Nephron (organoid): ENCODE data around the gene POMGNT2.
"Not testable (repeated sequence)": the region's sequence is repeated elsewhere in the genome, so short reads cannot be mapped to it uniquely, and the experiment has no call there.

ENCODE experiments used
- H3K27ac Mint-ChIP-seq, 3 experiments: 2 replicates each; pipeline ENCODE4 v1.8.0; 2020; ENCODE audit warnings: mixed read lengths in 3 of 3, mild to moderate bottlenecking in 2 of 3, moderate library complexity in 1 of 3
- H3K27me3 Mint-ChIP-seq: 2 replicates; pipeline ENCODE4 v1.8.0; 2021; ENCODE audit warnings: low read depth, mild to moderate bottlenecking, moderate library complexity, mixed read lengths
- H3K36me3 Mint-ChIP-seq: 2 replicates; pipeline ENCODE4 v1.8.0; 2020; ENCODE audit warnings: low read depth, mixed read lengths
- H3K4me1 Mint-ChIP-seq: 2 replicates; pipeline ENCODE4 v1.8.0; 2020; ENCODE audit warnings: mixed read lengths
- H3K4me3 Mint-ChIP-seq, 3 experiments: 2 replicates each; pipeline ENCODE4 v1.8.0; 2020; ENCODE audit warnings: mild to moderate bottlenecking in 3 of 3, mixed read lengths in 3 of 3, moderate library complexity in 2 of 3
- H3K9me3 Mint-ChIP-seq: 2 replicates; pipeline ENCODE4 v1.8.0; 2020; ENCODE audit warnings: mixed read lengths
- TF ChIP-seq, protein P1 (sequence below), 3 experiments: fragments of 200-600 bp; sonication (generic); IDR thresholded peaks; one replicate each; pipeline ENCODE4 v1.5.0; 2021; ENCODE audit warnings: antibody characterized with exemption in 3 of 3; ENCODE audit not compliant: unreplicated experiment in 3 of 3

POMGNT2 gene

DNA sequence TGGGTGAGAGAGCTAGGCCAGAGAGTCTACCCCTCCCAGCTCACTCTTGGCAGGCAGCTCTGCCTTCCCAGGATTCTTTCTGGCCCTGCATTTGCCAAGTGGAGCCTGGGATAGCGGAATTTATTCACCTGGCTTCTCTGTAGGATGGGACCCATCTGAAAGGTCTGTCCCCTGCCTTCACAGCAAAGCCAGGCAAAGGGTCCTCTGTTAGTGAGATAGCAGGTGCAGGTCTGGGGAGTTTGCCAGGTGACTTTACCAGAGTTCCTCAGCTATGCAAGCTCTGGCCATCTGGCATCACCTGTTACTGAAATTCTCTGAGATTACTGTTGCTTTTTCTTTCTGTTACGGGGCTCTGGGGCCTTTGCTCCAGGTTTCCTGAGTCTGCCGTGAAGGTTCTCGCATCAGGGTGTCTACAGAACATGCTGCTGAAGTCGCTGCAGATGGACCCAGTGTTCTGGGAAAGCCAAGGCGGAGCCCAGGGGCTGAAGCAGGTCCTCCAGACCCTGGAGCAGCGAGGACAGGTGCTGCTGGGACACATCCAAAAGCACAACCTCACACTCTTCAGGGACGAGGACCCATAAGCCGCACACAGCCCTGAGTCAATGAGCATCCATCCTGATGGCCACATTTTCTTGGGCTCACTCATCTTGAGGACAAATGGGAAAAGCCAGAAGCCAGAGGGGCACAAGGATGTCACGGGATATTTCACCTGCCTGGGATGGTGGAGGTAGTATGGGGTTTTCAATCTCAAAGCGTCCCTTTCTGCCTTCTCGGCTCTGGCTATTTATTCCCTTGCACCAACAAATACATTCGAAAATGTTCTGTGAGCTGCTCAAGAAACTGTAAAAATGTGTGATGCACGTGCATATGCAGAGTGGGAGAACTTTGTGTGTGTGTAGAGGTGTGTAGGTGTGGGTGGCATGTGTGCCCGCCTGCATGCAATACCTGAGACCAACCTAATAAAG is 49.8 kb downstream of the POMGNT2 start:
- H3K4me1 Mint-ChIP-seq: no peaks in the 10 kb centered on the region
- TF ChIP-seq, protein P1, sequence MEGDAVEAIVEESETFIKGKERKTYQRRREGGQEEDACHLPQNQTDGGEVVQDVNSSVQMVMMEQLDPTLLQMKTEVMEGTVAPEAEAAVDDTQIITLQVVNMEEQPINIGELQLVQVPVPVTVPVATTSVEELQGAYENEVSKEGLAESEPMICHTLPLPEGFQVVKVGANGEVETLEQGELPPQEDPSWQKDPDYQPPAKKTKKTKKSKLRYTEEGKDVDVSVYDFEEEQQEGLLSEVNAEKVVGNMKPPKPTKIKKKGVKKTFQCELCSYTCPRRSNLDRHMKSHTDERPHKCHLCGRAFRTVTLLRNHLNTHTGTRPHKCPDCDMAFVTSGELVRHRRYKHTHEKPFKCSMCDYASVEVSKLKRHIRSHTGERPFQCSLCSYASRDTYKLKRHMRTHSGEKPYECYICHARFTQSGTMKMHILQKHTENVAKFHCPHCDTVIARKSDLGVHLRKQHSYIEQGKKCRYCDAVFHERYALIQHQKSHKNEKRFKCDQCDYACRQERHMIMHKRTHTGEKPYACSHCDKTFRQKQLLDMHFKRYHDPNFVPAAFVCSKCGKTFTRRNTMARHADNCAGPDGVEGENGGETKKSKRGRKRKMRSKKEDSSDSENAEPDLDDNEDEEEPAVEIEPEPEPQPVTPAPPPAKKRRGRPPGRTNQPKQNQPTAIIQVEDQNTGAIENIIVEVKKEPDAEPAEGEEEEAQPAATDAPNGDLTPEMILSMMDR (IDR thresholded peaks at IDR 0.05; ENCODE audit: unreplicated experiment in 3 of 3): no peak
- H3K27me3 Mint-ChIP-seq: peaks cover 7% of the 10 kb centered on the region
- peaks cover 14% of the 10 kb centered on the region for H3K9me3 Mint-ChIP-seq
- H3K36me3 Mint-ChIP-seq: no peaks in the 10 kb centered on the region
- H3K4me3 Mint-ChIP-seq: no peak overlapping the region
- H3K27ac Mint-ChIP-seq: no peak overlapping the region

DNA sequence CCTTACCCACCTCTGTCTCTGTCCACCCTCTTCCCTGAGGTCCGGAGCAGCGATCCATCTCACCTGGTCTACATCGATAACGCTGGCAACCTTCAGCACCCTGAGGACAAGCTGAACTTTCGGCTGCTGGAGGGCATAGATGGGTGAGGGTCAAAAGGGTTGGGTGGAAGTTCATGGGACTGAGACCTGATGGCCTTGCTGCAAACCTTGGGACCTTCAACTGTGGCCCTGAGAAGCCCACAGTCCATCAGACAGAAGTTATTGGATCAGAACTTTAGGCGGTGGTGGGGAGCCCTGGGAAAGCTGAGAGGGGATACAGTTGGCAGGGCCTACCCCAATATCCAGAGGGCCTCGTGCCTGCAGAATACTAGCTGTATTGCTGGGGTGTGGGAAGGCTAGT is 50.5 kb downstream of the POMGNT2 start:
- H3K36me3 Mint-ChIP-seq: no peaks in the 10 kb centered on the region
- TF ChIP-seq, protein P1 (IDR thresholded peaks at IDR 0.05; ENCODE audit: unreplicated experiment in 3 of 3): no peak
- no peak overlapping the region for H3K4me3 Mint-ChIP-seq
- peaks cover 21% of the 10 kb centered on the region for H3K9me3 Mint-ChIP-seq
- no peaks in the 10 kb centered on the region for H3K4me1 Mint-ChIP-seq
- H3K27ac Mint-ChIP-seq: no peak overlapping the region
- peaks cover 7% of the 10 kb centered on the region for H3K27me3 Mint-ChIP-seq

DNA sequence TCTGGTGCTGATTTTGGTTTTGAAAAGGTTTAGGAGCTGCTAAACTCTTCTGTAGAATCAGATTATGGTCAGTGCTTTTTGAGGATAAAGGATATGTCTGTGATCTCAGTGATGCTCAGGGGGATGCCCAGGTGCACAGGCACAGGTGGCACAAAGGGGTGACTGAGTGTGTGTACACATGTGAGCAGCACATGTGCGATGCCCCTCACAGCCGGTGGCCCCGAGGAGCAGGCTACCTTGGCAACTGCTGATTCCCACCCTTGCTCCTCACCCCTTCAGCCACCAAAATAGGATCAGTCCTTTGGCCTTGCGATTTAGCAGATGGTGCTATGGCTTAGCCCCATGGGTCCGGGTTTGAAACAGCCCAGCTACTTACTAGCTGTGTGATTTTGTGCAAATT is 51.1 kb downstream of the POMGNT2 start:
- no peaks in the 10 kb centered on the region for H3K36me3 Mint-ChIP-seq
- no peaks in the 10 kb centered on the region for H3K4me1 Mint-ChIP-seq
- peaks cover 7% of the 10 kb centered on the region for H3K27me3 Mint-ChIP-seq
- H3K4me3 Mint-ChIP-seq: no peak overlapping the region
- no peak overlapping the region for H3K27ac Mint-ChIP-seq
- TF ChIP-seq, protein P1 (IDR thresholded peaks at IDR 0.05; ENCODE audit: unreplicated experiment in 3 of 3): no peak
- peaks cover 25% of the 10 kb centered on the region for H3K9me3 Mint-ChIP-seq

DNA sequence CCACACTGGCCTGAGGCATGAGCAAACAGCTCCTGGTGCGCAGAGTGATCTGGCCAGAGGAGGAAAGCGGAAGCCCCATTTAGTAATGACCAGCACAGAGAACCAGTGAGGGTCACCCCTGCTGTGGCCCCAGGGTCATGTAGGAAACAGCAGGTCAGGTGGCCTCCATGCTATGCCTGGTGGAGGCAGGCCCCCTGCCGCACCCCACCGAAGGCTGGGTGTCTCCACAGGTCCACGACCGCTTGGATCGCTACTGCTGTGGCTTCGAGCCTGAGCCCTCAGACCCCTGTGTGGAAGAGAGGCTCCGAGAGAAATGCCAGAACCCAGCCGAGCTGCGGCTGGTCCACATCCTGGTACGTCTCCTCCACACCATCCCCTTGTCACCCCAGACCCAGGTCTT is 52.6 kb downstream of the POMGNT2 start:
- H3K4me1 Mint-ChIP-seq: no peaks in the 10 kb centered on the region
- TF ChIP-seq, protein P1 (IDR thresholded peaks at IDR 0.05; ENCODE audit: unreplicated experiment in 3 of 3): no peak
- peaks cover 37% of the 10 kb centered on the region for H3K9me3 Mint-ChIP-seq
- peaks cover 7% of the 10 kb centered on the region for H3K27me3 Mint-ChIP-seq
- H3K4me3 Mint-ChIP-seq: no peak overlapping the region
- H3K36me3 Mint-ChIP-seq: no peaks in the 10 kb centered on the region
- no peak overlapping the region for H3K27ac Mint-ChIP-seq

DNA sequence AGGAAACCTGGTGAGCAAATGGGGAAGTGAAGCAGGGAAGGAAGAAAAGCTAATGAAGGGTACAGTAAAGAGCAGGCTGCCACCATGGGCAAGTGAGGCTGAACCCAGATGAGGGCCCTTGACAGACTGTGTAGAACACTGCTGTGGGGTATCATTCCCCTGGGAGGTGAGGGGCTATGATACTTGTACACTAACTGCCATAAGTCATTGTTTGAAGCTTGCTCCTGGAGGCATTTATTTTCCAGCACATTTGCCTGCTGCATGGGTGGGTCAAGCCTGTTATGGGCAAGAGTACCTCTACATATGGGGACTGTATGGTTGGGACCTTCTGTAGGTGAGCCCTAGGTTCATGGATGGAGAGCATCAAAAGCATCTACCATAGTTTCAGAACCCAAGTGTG is 57.4 kb downstream of the POMGNT2 start:
- peaks cover 69% of the 10 kb centered on the region for H3K9me3 Mint-ChIP-seq
- no peaks in the 10 kb centered on the region for H3K27me3 Mint-ChIP-seq
- TF ChIP-seq, protein P1 (IDR thresholded peaks at IDR 0.05; ENCODE audit: unreplicated experiment in 3 of 3): no peak

DNA sequence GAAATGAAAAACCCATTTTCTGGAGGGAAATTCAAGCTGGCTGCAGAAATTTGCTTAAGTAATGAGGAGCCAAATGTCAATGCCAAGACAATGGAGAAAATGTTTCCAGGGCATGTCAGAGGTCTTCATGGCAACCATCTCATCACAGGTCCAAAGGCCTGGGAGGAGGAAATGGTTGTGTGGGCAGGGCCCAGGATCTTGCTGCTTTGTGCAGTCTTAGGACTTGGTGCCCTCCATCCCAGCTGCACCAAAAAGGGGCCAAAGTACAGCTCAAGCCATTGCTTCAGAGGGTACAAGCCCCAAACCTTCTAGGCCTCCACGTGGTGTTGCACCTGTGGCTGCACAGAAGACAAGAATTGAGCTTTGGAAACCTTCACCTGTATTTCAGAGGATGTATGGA is 59.3 kb downstream of the POMGNT2 start:
- Mint-ChIP-seq H3K4me1 (no peaks in the 10 kb centered on the region), H3K4me3 (no peak overlapping the region), H3K27me3 (no peaks in the 10 kb centered on the region), H3K9me3 (peaks cover 70% of the 10 kb centered on the region), H3K27ac (no peak overlapping the region), H3K36me3 (peaks cover 3% of the 10 kb centered on the region)
- TF ChIP-seq, protein P1 (IDR thresholded peaks at IDR 0.05; ENCODE audit: unreplicated experiment in 3 of 3): no peak

More for the DNA sequence above, 57.4 kb downstream of the POMGNT2 start:
- no peak overlapping the region for H3K27ac Mint-ChIP-seq
- no peak overlapping the region for H3K4me3 Mint-ChIP-seq
- H3K4me1 Mint-ChIP-seq: no peaks in the 10 kb centered on the region
- H3K36me3 Mint-ChIP-seq: peaks cover 3% of the 10 kb centered on the region

DNA sequence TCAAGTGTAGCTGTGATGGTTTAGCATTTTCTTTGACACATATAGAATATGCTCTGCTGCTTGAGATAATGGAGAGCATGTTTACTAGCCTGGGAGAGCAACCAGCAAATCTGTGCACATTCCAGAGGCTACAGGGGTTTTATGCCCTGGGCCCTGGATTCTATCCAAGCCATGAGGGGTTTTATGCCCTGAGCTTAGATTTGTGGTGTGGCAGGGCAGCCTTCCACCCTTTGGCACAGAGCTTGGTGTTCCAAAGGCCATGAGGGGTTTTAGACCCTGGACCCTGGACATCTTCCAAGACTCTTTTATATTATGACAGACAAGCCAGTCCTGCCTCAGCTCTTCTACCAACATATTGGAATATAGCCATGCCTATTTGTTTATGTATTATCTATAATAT is 60.8 kb downstream of the POMGNT2 start:
- H3K4me3 Mint-ChIP-seq, H3K36me3 Mint-ChIP-seq, H3K27ac Mint-ChIP-seq, H3K4me1 Mint-ChIP-seq, H3K27me3 Mint-ChIP-seq: not testable (repeated sequence)
- peaks cover 60% of the 10 kb centered on the region for H3K9me3 Mint-ChIP-seq
